HG03196 (cell line): ENCODE results near the gene PRRG1.
"Not testable (repeated sequence)": the region's sequence is repeated elsewhere in the genome, so short reads cannot be mapped to it uniquely, and the experiment has no call there.

Experiments
- ATAC-seq: cut with Tn5 transposase; IDR thresholded peaks from one replicate; pipeline ENCODE4 v1.9.1; 2021; ENCODE audit not compliant: unreplicated experiment

PRRG1 gene

DNA sequence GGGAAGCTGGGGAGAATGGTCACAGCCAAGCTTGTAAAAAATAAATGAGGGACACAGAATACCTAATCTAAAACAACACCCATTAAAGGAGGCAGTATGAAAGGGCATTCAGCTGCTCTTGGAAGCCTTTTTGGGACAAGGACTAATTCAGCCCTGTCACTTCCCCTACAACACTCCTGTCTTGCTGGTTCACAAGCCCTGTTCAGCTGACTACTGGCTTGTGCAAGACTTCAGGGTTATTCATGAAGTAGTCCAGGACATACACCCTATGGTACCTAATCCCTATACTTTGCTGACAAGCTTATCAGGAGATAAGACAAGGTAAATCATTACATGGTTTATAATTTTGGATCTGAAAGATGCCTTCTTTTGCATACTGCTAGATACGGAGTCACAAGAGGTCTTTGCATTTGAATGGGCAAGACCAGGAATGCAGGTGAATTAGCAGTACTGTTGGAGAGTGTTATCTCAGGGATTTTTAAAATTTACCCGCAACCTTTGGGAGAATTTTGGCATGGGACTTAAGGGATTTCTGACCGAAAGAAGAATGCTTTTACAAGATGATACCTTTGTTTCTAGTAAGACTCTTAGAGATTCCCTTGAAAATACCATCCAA lies 119.1 kb downstream of the PRRG1 start:
- no peak for ATAC-seq

DNA sequence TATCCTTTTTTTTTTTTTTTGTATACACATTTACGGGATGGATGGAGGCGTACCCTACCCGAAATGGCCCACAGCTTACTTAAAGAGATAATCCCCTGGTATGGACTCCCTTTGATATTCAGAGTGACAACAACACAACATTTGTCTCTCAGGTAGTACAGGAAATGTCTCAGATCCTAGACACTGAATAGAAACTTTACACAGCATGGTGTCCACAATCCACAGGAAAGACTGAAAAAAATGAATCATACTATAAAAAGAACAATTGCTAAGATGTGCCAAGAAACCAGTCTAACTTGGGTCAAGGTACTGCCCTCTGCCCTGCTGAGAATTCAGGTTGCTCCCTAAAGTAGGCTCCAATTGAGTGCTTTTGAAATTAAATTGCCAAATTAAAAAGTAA lies 121.5 kb downstream of the PRRG1 start:
- no peak for ATAC-seq

GRCh38 chrX:37472836-37473235 lies 123.7 kb downstream of the PRRG1 start:
- no peak for ATAC-seq

- no peak for ATAC-seq
These were observed 125.3 kb downstream of the PRRG1 start for GRCh38 chrX:37474478-37474877.

GRCh38 chrX:37476571-37477170 lies 127.5 kb downstream of the PRRG1 start:
- ATAC-seq = no peak

GRCh38 chrX:37484335-37484734 lies 135.2 kb downstream of the PRRG1 start:
- not testable (repeated sequence) for ATAC-seq

GRCh38 chrX:37485429-37485828 lies 136.3 kb downstream of the PRRG1 start:
- ATAC-seq = no peak

DNA sequence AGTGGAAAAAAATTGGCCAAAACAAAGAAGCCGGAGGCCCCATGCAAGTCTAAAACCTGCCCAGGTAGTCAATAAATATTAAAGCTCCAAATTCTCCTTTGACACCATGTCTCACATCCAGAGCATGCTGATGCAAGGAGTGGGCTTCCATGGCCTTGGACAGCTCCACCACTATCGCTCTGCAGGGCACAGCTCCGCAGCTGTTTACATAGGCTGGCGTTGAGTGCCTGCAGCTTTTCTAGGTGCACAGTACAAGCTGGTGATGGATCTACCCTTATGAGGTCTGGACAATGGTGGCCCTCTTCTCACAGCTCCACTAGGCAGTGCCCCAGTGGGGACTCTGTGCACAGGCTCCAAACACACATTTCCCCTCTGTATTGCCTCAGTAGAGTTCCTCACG lies 138.1 kb downstream of the PRRG1 start:
- ATAC-seq = no peak

DNA sequence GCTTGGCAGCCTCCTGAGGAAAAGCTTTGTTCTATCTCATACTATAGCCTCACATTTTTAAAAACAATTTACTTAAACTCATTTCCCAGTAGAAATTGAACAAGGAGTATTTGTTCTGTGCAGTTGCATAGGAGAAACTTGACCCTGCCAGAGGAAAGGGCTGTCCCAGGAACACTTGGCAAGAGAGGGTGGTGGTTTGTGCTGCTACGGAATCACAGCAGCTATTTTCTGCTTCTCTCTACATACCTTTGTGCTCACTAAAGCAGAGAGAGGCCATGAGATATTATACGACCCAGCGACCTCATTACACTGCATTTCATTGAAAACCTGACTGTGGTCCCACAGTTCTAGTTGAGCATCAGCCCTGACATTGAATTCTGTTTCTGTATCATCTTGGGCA lies 139.2 kb downstream of the PRRG1 start:
- no peak for ATAC-seq

DNA sequence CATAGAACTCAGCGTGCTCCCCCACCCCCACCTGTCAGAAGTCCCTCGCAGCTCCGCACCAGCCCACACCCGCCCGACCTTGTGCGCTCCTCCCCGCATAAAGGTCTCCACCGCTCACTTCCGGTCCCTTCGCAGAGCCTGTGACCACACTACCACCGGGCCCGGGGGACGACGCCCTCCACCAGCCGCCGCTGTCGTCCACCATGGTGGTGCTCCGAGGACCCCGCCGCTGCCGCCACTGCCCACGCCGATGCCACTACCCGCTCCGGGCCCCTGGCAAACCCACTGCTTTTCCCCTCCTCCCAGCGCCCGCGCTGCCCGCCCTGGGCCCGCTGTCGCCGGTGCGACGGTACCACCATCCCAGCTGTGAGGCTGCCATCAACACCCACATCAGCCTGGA lies 142.5 kb downstream of the PRRG1 start:
- ATAC-seq = no peak

GRCh38 chrX:37495760-37496159 lies 146.6 kb downstream of the PRRG1 start:
- not testable (repeated sequence) for ATAC-seq

- ATAC-seq = not testable (repeated sequence)
These were observed 148.0 kb downstream of the PRRG1 start for GRCh38 chrX:37497126-37497525.

DNA sequence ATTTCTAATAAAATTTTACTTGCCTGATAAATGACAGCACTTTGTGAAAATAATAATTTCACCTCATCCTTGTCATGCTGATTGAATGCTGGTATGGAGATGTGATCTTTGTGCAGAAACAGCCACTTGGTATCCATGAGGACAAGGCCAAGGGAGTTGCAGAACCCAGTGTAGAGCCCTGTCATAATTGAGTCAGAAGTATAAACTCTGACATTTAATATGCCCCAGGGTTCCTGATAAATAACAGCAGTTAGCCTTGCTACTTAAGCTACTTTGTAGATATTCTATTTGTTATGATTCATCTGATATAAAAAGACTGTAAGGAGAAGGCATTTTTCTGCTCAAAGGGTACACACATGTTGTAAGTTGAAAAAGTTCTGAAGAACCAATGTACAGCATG lies 149.2 kb downstream of the PRRG1 start:
- ATAC-seq = not testable (repeated sequence)

GRCh38 chrX:37499649-37500048 lies 150.5 kb downstream of the PRRG1 start:
- ATAC-seq = not testable (repeated sequence)

GRCh38 chrX:37504991-37505390 lies 155.8 kb downstream of the PRRG1 start:
- ATAC-seq = no peak
